Measurements from ENCODE around the gene TRIM52. TPM values are rescaled to one million over a fixed set of nuclear protein-coding genes. Genes with fewer than 3 reads are reported as not detected.

The TRIM52 gene
- total and polyA plus RNA-seq, 9 of the 15 experiments (the other 6 are each of a cell fraction or from before 2014, with no cell fraction given): 3.3 to 21.9 (median 13.5) TPM

- TF ChIP-seq FOXK2 (conservative IDR thresholded peaks at IDR 0.05 in 1 of 2, IDR thresholded peaks at IDR 0.05 in 1 of 2; ENCODE audit: low read depth in 2 of 2): peak; percentile 82 to 84
- no peak for TF ChIP-seq MTF1 (CRISPR knock-in tag; IDR thresholded peaks at IDR 0.05; ENCODE audit: borderline replicate concordance)
- peak; percentile 100 for TF ChIP-seq ETV6 (IDR thresholded peaks at IDR 0.05; ENCODE audit: borderline replicate concordance in 1 of 2, low read depth in 2 of 2, low read length in 1 of 2)
- TF ChIP-seq ETV6 (CRISPR knock-in tag; IDR thresholded peaks at IDR 0.05; ENCODE audit: borderline replicate concordance): peak; percentile 98
- TF ChIP-seq, protein P1, sequence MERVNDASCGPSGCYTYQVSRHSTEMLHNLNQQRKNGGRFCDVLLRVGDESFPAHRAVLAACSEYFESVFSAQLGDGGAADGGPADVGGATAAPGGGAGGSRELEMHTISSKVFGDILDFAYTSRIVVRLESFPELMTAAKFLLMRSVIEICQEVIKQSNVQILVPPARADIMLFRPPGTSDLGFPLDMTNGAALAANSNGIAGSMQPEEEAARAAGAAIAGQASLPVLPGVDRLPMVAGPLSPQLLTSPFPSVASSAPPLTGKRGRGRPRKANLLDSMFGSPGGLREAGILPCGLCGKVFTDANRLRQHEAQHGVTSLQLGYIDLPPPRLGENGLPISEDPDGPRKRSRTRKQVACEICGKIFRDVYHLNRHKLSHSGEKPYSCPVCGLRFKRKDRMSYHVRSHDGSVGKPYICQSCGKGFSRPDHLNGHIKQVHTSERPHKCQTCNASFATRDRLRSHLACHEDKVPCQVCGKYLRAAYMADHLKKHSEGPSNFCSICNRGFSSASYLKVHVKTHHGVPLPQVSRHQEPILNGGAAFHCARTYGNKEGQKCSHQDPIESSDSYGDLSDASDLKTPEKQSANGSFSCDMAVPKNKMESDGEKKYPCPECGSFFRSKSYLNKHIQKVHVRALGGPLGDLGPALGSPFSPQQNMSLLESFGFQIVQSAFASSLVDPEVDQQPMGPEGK (CRISPR knock-in tag; IDR thresholded peaks at IDR 0.05; ENCODE audit: borderline replicate concordance): 0 out of 2 replicates have a peak, but pooled peaks have one; percentile 37
- peak in 1 of 2 experiments; percentile 23; a peak in 2 of 4 replicates for TF ChIP-seq TBL1XR1 (IDR thresholded peaks at IDR 0.05; ENCODE audit: low read length in 2 of 2)
- no peak for TF ChIP-seq ZNF384 (IDR thresholded peaks at IDR 0.05; ENCODE audit: low read depth, low read length)
- TF ChIP-seq BRD9 (IDR thresholded peaks at IDR 0.05; ENCODE audit: low read depth, partially characterized antibody): no peak
- TF ChIP-seq ZC3H11A (IDR thresholded peaks at IDR 0.05; ENCODE audit: low read depth, low read length): no peak
- TF ChIP-seq ZC3H8 (IDR thresholded peaks at IDR 0.05): no peak
- no peak; the same call in 1 of the 2 replicates for TF ChIP-seq ZNF239 (CRISPR knock-in tag; IDR thresholded peaks at IDR 0.05)
- TF ChIP-seq MCM3 (IDR thresholded peaks at IDR 0.05): no peak
- TF ChIP-seq HNRNPK (IDR thresholded peaks at IDR 0.05; ENCODE audit: low read depth, low read length, poor library complexity, severe bottlenecking): no peak
- TF ChIP-seq SNAPC5 (CRISPR knock-in tag; IDR thresholded peaks at IDR 0.05): no peak
- no peak; the same call in 1 of the 2 replicates for TF ChIP-seq HMGXB4 (CRISPR knock-in tag; IDR thresholded peaks at IDR 0.05)
- no peak for TF ChIP-seq ZKSCAN8 (CRISPR knock-in tag; IDR thresholded peaks at IDR 0.05)
- no peak for TF ChIP-seq DACH1 (IDR thresholded peaks at IDR 0.05; ENCODE audit: partially characterized antibody)
- no peak for TF ChIP-seq EHMT2 (IDR thresholded peaks at IDR 0.05)
- no peak for TF ChIP-seq HDGF (IDR thresholded peaks at IDR 0.05)
- TF ChIP-seq, protein P2, sequence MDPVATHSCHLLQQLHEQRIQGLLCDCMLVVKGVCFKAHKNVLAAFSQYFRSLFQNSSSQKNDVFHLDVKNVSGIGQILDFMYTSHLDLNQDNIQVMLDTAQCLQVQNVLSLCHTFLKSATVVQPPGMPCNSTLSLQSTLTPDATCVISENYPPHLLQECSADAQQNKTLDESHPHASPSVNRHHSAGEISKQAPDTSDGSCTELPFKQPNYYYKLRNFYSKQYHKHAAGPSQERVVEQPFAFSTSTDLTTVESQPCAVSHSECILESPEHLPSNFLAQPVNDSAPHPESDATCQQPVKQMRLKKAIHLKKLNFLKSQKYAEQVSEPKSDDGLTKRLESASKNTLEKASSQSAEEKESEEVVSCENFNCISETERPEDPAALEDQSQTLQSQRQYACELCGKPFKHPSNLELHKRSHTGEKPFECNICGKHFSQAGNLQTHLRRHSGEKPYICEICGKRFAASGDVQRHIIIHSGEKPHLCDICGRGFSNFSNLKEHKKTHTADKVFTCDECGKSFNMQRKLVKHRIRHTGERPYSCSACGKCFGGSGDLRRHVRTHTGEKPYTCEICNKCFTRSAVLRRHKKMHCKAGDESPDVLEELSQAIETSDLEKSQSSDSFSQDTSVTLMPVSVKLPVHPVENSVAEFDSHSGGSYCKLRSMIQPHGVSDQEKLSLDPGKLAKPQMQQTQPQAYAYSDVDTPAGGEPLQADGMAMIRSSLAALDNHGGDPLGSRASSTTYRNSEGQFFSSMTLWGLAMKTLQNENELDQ (CRISPR knock-in tag; IDR thresholded peaks at IDR 0.05; ENCODE audit: borderline replicate concordance): no peak
- TF ChIP-seq ZZZ3 (IDR thresholded peaks at IDR 0.05): peak; percentile 97
- TF ChIP-seq, protein P3, sequence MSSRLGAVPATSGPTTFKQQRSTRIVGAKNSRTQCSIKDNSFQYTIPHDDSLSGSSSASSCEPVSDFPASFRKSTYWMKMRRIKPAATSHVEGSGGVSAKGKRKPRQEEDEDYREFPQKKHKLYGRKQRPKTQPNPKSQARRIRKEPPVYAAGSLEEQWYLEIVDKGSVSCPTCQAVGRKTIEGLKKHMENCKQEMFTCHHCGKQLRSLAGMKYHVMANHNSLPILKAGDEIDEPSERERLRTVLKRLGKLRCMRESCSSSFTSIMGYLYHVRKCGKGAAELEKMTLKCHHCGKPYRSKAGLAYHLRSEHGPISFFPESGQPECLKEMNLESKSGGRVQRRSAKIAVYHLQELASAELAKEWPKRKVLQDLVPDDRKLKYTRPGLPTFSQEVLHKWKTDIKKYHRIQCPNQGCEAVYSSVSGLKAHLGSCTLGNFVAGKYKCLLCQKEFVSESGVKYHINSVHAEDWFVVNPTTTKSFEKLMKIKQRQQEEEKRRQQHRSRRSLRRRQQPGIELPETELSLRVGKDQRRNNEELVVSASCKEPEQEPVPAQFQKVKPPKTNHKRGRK (tag; IDR thresholded peaks at IDR 0.05): no peak
Measured at GRCh38 chr5:181223058-181223728, 37.8 kb downstream of the TRIM52 start, which contains the start of gene TRIM41 (continued).
